Neural cell (in vitro differentiated cells): ENCODE measurements around the gene RBPJL. TPM values are rescaled to one million over a fixed set of nuclear protein-coding genes. Genes with fewer than 3 reads are reported as not detected.

Experiments used
- H2AFZ ChIP-seq: fragments of 200-600, 300-800 bp; sonication (generic), shearing (Covaris generic); 2 replicates; pipeline ENCODE4 v1.6.0; 2014; ENCODE audit warnings: low read depth, mild to moderate bottlenecking, antibody characterized with exemption, low read length, moderate library complexity
- H3F3A ChIP-seq: fragments of 200-600 bp; shearing (Covaris generic); 2 replicates; pipeline ENCODE4 v1.6.1; 2016; ENCODE audit warnings: mild to moderate bottlenecking, moderate library complexity, mixed read lengths, antibody characterized with exemption, low read length; ENCODE audit not compliant: insufficient read depth, poor library complexity, severe bottlenecking
- H3K27ac ChIP-seq: fragments of 200-600, 300-800 bp; sonication (generic), shearing (Covaris generic); 2 replicates; pipeline ENCODE4 v1.5.1; 2014; ENCODE audit warnings: mild to moderate bottlenecking, low read length, moderate library complexity
- H3K27me3 ChIP-seq: fragments of 300-800, 200-600 bp; sonication (generic), shearing (Covaris generic); 2 replicates; pipeline ENCODE4 v1.6.0; 2014; ENCODE audit warnings: mild to moderate bottlenecking, low read depth, low read length, moderate library complexity; ENCODE audit not compliant: insufficient read depth
- H3K36me3 ChIP-seq: fragments of 300-800, 200-600 bp; sonication (generic), shearing (Covaris generic); 2 replicates; pipeline ENCODE4 v1.5.1; 2014; ENCODE audit warnings: mild to moderate bottlenecking, antibody characterized with exemption, low read length, moderate library complexity; ENCODE audit not compliant: insufficient read depth
- H3K4me2 ChIP-seq: fragments of 300-800, 200-600 bp; sonication (generic), shearing (Covaris generic); 2 replicates; pipeline ENCODE4 v1.6.0; 2014; ENCODE audit warnings: mild to moderate bottlenecking, low read length
- H3K4me3 ChIP-seq: fragments of 300-800, 200-600 bp; sonication (generic), shearing (Covaris generic); 2 replicates; pipeline ENCODE4 v1.5.1; 2014; ENCODE audit warnings: mild to moderate bottlenecking, low read length, moderate library complexity
- H3K79me2 ChIP-seq: fragments of 200-600 bp; shearing (Covaris generic); replicated peaks from 2 replicates; pipeline ENCODE4 v1.6.0; 2014; ENCODE audit warnings: mild to moderate bottlenecking, low read length, moderate library complexity; ENCODE audit not compliant: insufficient read depth
- H3K9ac ChIP-seq: fragments of 300-800, 200-600 bp; sonication (generic), shearing (Covaris generic); 2 replicates; pipeline ENCODE4 v1.6.1; 2016; ENCODE audit warnings: mild to moderate bottlenecking, low read length, mixed read lengths
- H3K9me2 ChIP-seq: fragments of 200-600 bp; shearing (Covaris generic); 2 replicates; pipeline ENCODE4 v1.6.1; 2016; ENCODE audit warnings: mild to moderate bottlenecking, low read length, mixed read lengths; ENCODE audit not compliant: insufficient read depth
- H3K9me3 ChIP-seq: fragments of 200-600, 300-800 bp; sonication (generic), shearing (Covaris generic); 2 replicates; pipeline ENCODE4 v1.6.1; 2016; ENCODE audit warnings: mild to moderate bottlenecking, mixed run types, low read length, moderate library complexity, mixed read lengths
- H4K20me1 ChIP-seq: fragments of 200-600 bp; shearing (Covaris generic); 2 replicates; pipeline ENCODE4 v1.6.1; 2016; ENCODE audit warnings: mild to moderate bottlenecking, mixed run types; ENCODE audit not compliant: insufficient read depth
- EP300 ChIP-seq: fragments of 450-650 bp; conservative IDR thresholded peaks from 2 replicates; pipeline ENCODE4 v1.6.1; 2014; ENCODE audit warnings: antibody characterized with exemption, mild to moderate bottlenecking, moderate library complexity; ENCODE audit not compliant: poor library complexity, severe bottlenecking
- EZH2 ChIP-seq: fragments of 200-600, 300-800 bp; shearing (Covaris generic), sonication (generic); IDR thresholded peaks from 2 replicates; pipeline ENCODE4 v1.6.1; 2014; ENCODE audit warnings: antibody characterized with exemption, low read length, borderline replicate concordance, mild to moderate bottlenecking; ENCODE audit not compliant: insufficient read depth, poor library complexity, severe bottlenecking
- MXI1 ChIP-seq: fragments of 450-650 bp; conservative IDR thresholded peaks from 2 replicates; pipeline ENCODE4 v1.6.1; 2014; ENCODE audit warnings: antibody characterized with exemption, mild to moderate bottlenecking; ENCODE audit not compliant: poor library complexity, severe bottlenecking
- POLR2AphosphoS5 ChIP-seq: IDR thresholded peaks from 2 replicates; pipeline ENCODE4 v1.6.1; 2012
- RAD21 ChIP-seq: fragments of 450-650 bp; conservative IDR thresholded peaks from 2 replicates; pipeline ENCODE4 v1.6.1; 2014; ENCODE audit warnings: antibody characterized with exemption, mild to moderate bottlenecking, moderate library complexity
- SMC3 ChIP-seq: fragments of 450-650 bp; conservative IDR thresholded peaks from 2 replicates; pipeline ENCODE4 v1.6.1; 2014; ENCODE audit warnings: antibody characterized with exemption, mild to moderate bottlenecking, moderate library complexity; ENCODE audit not compliant: poor library complexity
- TAF1 ChIP-seq: IDR thresholded peaks from 2 replicates; pipeline ENCODE4 v1.6.1; 2012; ENCODE audit warnings: low read depth
- polyA plus RNA-seq: library from polyadenylated mRNA; depleted of rRNA; stranded (reverse); fragments of >200 nt; gene quantifications from 2 replicates; pipeline ENCODE4 v1.2.3, GENCODE V29; 2014
- TF ChIP-seq, protein P1 (sequence below): fragments of 450-650 bp; IDR thresholded peaks from 2 replicates; pipeline ENCODE4 v1.5.1; 2014; ENCODE audit warnings: antibody characterized with exemption, mild to moderate bottlenecking, moderate library complexity; ENCODE audit not compliant: poor library complexity, severe bottlenecking
- TF ChIP-seq, protein P2 (sequence below): IDR thresholded peaks from 2 replicates; pipeline ENCODE4 v1.6.1; 2012; ENCODE audit warnings: borderline replicate concordance

Gene RBPJL
- polyA plus RNA-seq, 1 donor from 2014 or later = not detected

DNA sequence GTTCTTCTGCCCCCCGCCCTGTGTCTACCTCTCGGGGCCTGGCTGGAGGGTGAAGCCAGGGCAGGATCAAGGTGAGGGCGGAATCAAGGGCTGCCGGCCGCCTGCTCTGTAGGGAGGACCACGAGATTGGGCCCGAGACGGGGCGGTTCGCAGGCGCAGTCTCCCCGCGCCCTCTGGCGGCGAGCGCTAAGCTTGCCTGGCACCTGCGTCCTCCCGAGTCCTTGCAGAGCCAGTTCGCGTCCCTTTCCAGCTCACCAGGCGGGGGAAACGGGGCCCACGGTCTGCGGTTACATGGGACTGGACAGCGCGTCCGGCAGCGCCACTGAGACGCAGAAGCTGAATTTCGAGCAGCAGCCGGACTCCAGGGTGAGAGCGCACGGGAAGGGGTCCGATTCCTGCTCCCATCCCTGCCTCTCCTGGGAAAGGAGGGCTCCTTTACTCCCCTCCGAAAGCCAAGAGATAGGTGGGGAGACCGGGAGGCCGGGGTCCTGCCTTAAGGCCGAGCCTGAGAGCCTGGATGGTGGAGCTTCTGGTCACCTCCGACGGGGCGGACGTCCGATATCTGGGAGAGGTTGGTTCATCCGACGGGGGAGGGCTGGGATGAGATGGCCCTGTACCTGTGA is 5.1 kb downstream of the RBPJL start:
- H3K79me2 ChIP-seq = no peaks in the 10 kb centered on the region
- H3F3A ChIP-seq = no peaks in the 10 kb centered on the region
- H2AFZ ChIP-seq = no peak overlapping the region
- no peak overlapping the region for H3K9ac ChIP-seq
- no peaks in the 10 kb centered on the region for H3K9me3 ChIP-seq
- H3K27ac ChIP-seq = no peak overlapping the region
- H3K4me3 ChIP-seq = no peak overlapping the region
- H3K4me2 ChIP-seq = no peak overlapping the region
- no peaks in the 10 kb centered on the region for H3K36me3 ChIP-seq
- TF ChIP-seq, protein P1, sequence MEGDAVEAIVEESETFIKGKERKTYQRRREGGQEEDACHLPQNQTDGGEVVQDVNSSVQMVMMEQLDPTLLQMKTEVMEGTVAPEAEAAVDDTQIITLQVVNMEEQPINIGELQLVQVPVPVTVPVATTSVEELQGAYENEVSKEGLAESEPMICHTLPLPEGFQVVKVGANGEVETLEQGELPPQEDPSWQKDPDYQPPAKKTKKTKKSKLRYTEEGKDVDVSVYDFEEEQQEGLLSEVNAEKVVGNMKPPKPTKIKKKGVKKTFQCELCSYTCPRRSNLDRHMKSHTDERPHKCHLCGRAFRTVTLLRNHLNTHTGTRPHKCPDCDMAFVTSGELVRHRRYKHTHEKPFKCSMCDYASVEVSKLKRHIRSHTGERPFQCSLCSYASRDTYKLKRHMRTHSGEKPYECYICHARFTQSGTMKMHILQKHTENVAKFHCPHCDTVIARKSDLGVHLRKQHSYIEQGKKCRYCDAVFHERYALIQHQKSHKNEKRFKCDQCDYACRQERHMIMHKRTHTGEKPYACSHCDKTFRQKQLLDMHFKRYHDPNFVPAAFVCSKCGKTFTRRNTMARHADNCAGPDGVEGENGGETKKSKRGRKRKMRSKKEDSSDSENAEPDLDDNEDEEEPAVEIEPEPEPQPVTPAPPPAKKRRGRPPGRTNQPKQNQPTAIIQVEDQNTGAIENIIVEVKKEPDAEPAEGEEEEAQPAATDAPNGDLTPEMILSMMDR = peak; percentile 69
- TF ChIP-seq EZH2 = no peak
- peak; percentile 76 for TF ChIP-seq SMC3
- TF ChIP-seq RAD21 = peak; percentile 64
- H3K27me3 ChIP-seq = no peaks in the 10 kb centered on the region
- no peaks in the 10 kb centered on the region for H3K9me2 ChIP-seq
- no peaks in the 10 kb centered on the region for H4K20me1 ChIP-seq

DNA sequence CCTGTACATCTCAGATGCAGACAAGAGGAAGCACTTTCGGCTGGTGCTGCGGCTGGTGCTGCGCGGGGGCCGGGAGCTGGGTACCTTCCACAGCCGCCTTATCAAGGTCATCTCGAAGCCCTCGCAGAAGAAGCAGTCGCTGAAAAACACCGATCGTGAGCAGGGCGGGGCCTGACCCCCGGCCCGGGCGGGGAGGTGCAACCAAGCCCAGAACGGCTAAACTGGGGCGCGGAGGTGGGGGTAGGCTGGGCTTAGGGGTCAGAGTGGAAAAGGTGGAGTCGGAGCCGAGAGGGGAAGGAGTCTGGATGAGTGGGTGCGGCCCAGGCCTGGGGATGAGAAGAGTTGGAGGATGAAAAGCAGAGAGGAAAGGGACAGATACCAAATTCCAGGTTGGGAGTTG is 5.6 kb downstream of the RBPJL start:
- Histone ChIP-seq H3K9me3 (no peaks in the 10 kb centered on the region), H3K27ac (no peak overlapping the region), H3K4me3 (no peak overlapping the region), H3F3A (no peaks in the 10 kb centered on the region), H3K79me2 (no peaks in the 10 kb centered on the region), H4K20me1 (no peaks in the 10 kb centered on the region), H3K9me2 (no peaks in the 10 kb centered on the region), H3K36me3 (no peaks in the 10 kb centered on the region), H2AFZ (no peak overlapping the region), H3K4me2 (no peak overlapping the region), H3K9ac (no peak overlapping the region), H3K27me3 (no peaks in the 10 kb centered on the region)
- TF ChIP-seq TAF1 (no peak), SMC3 (no peak), MXI1 (no peak), POLR2AphosphoS5 (no peak), EZH2 (no peak), EP300 (no peak), RAD21 (no peak)
- TF ChIP-seq, protein P2, sequence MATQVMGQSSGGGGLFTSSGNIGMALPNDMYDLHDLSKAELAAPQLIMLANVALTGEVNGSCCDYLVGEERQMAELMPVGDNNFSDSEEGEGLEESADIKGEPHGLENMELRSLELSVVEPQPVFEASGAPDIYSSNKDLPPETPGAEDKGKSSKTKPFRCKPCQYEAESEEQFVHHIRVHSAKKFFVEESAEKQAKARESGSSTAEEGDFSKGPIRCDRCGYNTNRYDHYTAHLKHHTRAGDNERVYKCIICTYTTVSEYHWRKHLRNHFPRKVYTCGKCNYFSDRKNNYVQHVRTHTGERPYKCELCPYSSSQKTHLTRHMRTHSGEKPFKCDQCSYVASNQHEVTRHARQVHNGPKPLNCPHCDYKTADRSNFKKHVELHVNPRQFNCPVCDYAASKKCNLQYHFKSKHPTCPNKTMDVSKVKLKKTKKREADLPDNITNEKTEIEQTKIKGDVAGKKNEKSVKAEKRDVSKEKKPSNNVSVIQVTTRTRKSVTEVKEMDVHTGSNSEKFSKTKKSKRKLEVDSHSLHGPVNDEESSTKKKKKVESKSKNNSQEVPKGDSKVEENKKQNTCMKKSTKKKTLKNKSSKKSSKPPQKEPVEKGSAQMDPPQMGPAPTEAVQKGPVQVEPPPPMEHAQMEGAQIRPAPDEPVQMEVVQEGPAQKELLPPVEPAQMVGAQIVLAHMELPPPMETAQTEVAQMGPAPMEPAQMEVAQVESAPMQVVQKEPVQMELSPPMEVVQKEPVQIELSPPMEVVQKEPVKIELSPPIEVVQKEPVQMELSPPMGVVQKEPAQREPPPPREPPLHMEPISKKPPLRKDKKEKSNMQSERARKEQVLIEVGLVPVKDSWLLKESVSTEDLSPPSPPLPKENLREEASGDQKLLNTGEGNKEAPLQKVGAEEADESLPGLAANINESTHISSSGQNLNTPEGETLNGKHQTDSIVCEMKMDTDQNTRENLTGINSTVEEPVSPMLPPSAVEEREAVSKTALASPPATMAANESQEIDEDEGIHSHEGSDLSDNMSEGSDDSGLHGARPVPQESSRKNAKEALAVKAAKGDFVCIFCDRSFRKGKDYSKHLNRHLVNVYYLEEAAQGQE = no peak
- TF ChIP-seq, protein P1 = no peak
